Trophoblast cell (in vitro differentiated cells and primary cell): ENCODE results near the gene TMEM273.
A peak's percentile ranks its signal among the peaks of the same experiment; 100 is the strongest.

Source experiments
- DNase-seq, 2 donors: peaks; one replicate each; pipeline ENCODE4 v3.0.0-alpha.2; 2016
- H2AFZ ChIP-seq: 2 replicates; pipeline ENCODE4 v1.6.1; 2013; ENCODE audit warnings: low read length, moderate library complexity, mild to moderate bottlenecking; ENCODE audit not compliant: insufficient read depth, poor library complexity
- H2AK5ac ChIP-seq: 2 replicates; pipeline ENCODE4 v1.6.1; 2013; ENCODE audit warnings: mild to moderate bottlenecking, low read length
- H2BK120ac ChIP-seq: 2 replicates; pipeline ENCODE4 v1.6.1; 2013; ENCODE audit warnings: low read length, mild to moderate bottlenecking, moderate library complexity; ENCODE audit not compliant: insufficient read depth, poor library complexity
- H2BK12ac ChIP-seq: 2 replicates; pipeline ENCODE4 v1.6.1; 2013; ENCODE audit warnings: mild to moderate bottlenecking, low read length, moderate library complexity
- H2BK5ac ChIP-seq: 2 replicates; pipeline ENCODE4 v1.6.1; 2013; ENCODE audit warnings: low read length, low read depth, moderate library complexity, mild to moderate bottlenecking; ENCODE audit not compliant: poor library complexity
- H3K14ac ChIP-seq: 2 replicates; pipeline ENCODE4 v1.6.1; 2013; ENCODE audit warnings: mild to moderate bottlenecking, low read length
- H3K18ac ChIP-seq: 2 replicates; pipeline ENCODE4 v1.6.1; 2013; ENCODE audit warnings: mild to moderate bottlenecking, low read length
- H3K23ac ChIP-seq: 2 replicates; pipeline ENCODE4 v1.6.1; 2013; ENCODE audit warnings: low read length
- H3K27ac ChIP-seq: 2 replicates; pipeline ENCODE4 v1.5.1; 2013; ENCODE audit warnings: low read depth, mild to moderate bottlenecking, inconsistent platforms, low read length, moderate library complexity
- H3K27me3 ChIP-seq: 2 replicates; pipeline ENCODE4 v1.6.1; 2013; ENCODE audit warnings: inconsistent platforms, mild to moderate bottlenecking, low read length, moderate library complexity; ENCODE audit not compliant: insufficient read depth
- H3K36me3 ChIP-seq, 2 experiments: 1 replicate in 1 of 2; 2 replicates in 1 of 2; pipeline ENCODE4 v1.6.1; 2013; ENCODE audit warnings: low read length in 2 of 2, mild to moderate bottlenecking in 2 of 2, moderate library complexity in 1 of 2; ENCODE audit not compliant: insufficient read depth in 2 of 2, control insufficient read depth in 1 of 2
- H3K4ac ChIP-seq: 2 replicates; pipeline ENCODE4 v1.6.1; 2013; ENCODE audit warnings: low read depth, mild to moderate bottlenecking, low read length, moderate library complexity
- H3K4me1 ChIP-seq, 2 experiments: 1 replicate in 1 of 2; 2 replicates in 1 of 2; pipeline ENCODE4 v1.6.1; 2013; ENCODE audit warnings: low read length in 2 of 2, mild to moderate bottlenecking in 2 of 2, moderate library complexity in 1 of 2; ENCODE audit not compliant: insufficient read depth in 2 of 2, control insufficient read depth in 1 of 2
- H3K4me2 ChIP-seq: 2 replicates; pipeline ENCODE4 v1.6.1; 2013; ENCODE audit warnings: inconsistent platforms, mild to moderate bottlenecking, low read length, moderate library complexity
- H3K4me3 ChIP-seq: 2 replicates; pipeline ENCODE4 v1.5.1; 2013; ENCODE audit warnings: mild to moderate bottlenecking, low read depth, low read length, inconsistent platforms
- H3K79me1 ChIP-seq: one replicate; pipeline ENCODE4 v1.6.1; 2013; ENCODE audit warnings: low read length
- H3K79me2 ChIP-seq: 2 replicates; pipeline ENCODE4 v1.6.1; 2013; ENCODE audit warnings: low read length, mild to moderate bottlenecking; ENCODE audit not compliant: control insufficient read depth, insufficient read depth, poor library complexity
- H3K9ac ChIP-seq: 2 replicates; pipeline ENCODE4 v1.6.1; 2013; ENCODE audit warnings: mild to moderate bottlenecking, low read length
- H3K9me3 ChIP-seq: 2 replicates; pipeline ENCODE4 v1.6.1; 2013; ENCODE audit warnings: low read depth, mild to moderate bottlenecking, control low read depth, inconsistent platforms, low read length; ENCODE audit not compliant: insufficient read depth
- H4K12ac ChIP-seq: 2 replicates; pipeline ENCODE4 v1.6.1; 2013; ENCODE audit warnings: low read depth, mild to moderate bottlenecking, low read length, moderate library complexity
- H4K8ac ChIP-seq: 2 replicates; pipeline ENCODE4 v1.6.1; 2013; ENCODE audit warnings: low read depth, mild to moderate bottlenecking, low read length, moderate library complexity
- H4K91ac ChIP-seq: one replicate; pipeline ENCODE4 v1.6.1; 2013; ENCODE audit warnings: low read depth, mild to moderate bottlenecking, low read length, moderate library complexity
- WGBS: extraction: QIAGEN DNeasy Blood & Tissue Kit; methylation state at CpG from one replicate; pipeline ENCODE4 v1.1.7; 2013; ENCODE audit warnings: missing lambda C conversion rate; ENCODE audit not compliant: insufficient read length, insufficient coverage; ENCODE audit errors: extremely low coverage; 5-methylcytosine and 5-hydroxymethylcytosine counted together

TMEM273 gene

DNA sequence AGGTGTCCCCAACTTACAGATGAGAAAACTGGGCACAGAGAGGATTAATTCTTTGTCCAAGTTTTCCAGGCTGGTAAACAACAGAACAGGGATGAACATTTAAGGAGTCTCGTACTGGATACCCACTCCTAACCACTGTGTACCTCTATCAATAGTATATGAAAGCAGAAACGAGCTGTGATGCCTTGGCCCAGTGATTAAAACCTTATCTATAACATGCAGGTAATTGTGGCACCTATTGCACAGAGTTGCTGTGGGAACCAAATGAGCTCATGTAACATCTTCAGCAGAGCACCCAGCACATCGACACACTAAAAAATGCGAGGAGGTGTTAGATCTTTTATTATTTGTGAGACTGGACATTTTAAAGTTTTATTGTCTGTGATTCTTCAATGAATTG lies 1.6 kb downstream of the TMEM273 start:
- no peak for DNase-seq
- H4K8ac ChIP-seq, result no peak overlapping the region
- no peaks in the 10 kb centered on the region for H3K9me3 ChIP-seq

DNA sequence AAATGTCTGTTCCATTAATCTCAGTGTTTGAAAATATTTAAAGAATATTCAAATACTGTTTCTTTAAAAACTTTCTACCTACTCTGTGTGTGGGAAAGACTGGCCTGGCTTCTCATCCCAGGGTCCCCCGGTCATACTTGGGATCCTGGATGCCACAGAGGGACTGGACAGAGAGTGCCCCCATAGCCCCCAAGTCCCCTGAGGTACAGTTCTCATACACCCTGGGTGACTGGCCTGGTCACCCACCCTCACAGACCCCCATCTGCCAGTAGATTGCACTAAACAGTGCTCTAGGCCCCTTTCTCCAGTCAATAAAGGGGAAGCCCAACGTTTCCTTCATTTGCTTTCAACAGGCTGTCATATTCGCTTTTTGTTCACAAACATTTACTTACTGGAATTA lies 3.0 kb downstream of the TMEM273 start:
- Histone ChIP-seq H3K4me2 (no peak overlapping the region), H3K4me1 (peaks cover under 1 to 3% of the 10 kb centered on the region in 2 experiments), H2BK5ac (no peak overlapping the region), H3K79me1 (no peaks in the 10 kb centered on the region), H3K4ac (no peak overlapping the region), H3K14ac (no peak overlapping the region), H3K27ac (no peak overlapping the region), H3K27me3 (no peaks in the 10 kb centered on the region), H3K79me2 (no peaks in the 10 kb centered on the region), H3K18ac (no peak overlapping the region), H2AFZ (no peak overlapping the region), H3K9me3 (no peaks in the 10 kb centered on the region), H4K8ac (no peak overlapping the region), H4K12ac (no peak overlapping the region), H2AK5ac (no peak overlapping the region), H3K23ac (no peak overlapping the region), H2BK12ac (no peak overlapping the region), H3K36me3 (no peaks in the 10 kb centered on the region), H4K91ac (no peak overlapping the region), H3K4me3 (no peak overlapping the region), H2BK120ac (no peak overlapping the region), H3K9ac (no peak overlapping the region)
- no CpG with 5 or more reads among the region's 3 CpGs for WGBS
- DNase-seq, result no peak

More for the DNA sequence above, 1.6 kb downstream of the TMEM273 start:
- Histone ChIP-seq H3K14ac (no peak overlapping the region), H3K79me2 (no peaks in the 10 kb centered on the region), H2BK120ac (no peak overlapping the region), H3K4ac (no peak overlapping the region), H3K4me2 (no peak overlapping the region), H3K27me3 (no peaks in the 10 kb centered on the region), H3K4me1 (peaks cover 2 to 6% of the 10 kb centered on the region in 2 experiments), H4K12ac (no peak overlapping the region), H3K27ac (no peak overlapping the region), H4K91ac (no peak overlapping the region), H2BK12ac (no peak overlapping the region), H3K18ac (no peak overlapping the region), H3K9ac (no peak overlapping the region), H2AFZ (no peak overlapping the region), H3K36me3 (no peaks in the 10 kb centered on the region), H3K4me3 (no peak overlapping the region), H2BK5ac (no peak overlapping the region), H3K79me1 (no peaks in the 10 kb centered on the region), H3K23ac (no peak overlapping the region), H2AK5ac (no peak overlapping the region)
- no CpG with 5 or more reads among the region's 4 CpGs for WGBS

DNA sequence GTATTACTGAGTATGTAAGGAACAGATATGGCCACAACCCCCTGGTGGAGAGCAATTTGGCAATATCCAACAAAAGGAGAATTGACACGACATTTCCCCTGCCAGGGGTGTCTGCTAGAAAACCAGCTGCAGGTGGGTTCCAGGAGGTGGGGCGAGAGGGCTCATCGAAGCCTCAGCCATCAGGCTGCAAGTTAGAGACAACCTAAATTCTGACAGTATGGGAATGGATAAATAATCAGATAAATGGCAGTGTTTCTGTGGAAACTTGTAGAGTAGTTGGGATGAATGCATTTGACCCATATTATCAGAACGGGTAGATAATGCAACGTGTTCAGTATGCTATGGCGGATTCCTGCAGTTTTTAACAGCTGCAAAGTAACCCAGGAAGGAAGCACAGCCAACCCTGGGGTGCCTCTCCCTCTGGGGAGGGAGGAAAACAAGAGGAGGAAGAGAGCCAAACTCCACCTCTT lies 3.5 kb downstream of the TMEM273 start:
- Histone ChIP-seq H3K4me2 (no peak overlapping the region), H3K4me1 (peaks cover 0 to 3% of the 10 kb centered on the region in 2 experiments), H3K79me2 (no peaks in the 10 kb centered on the region), H2BK5ac (no peak overlapping the region), H2BK120ac (no peak overlapping the region), H3K4ac (no peak overlapping the region), H2AK5ac (no peak overlapping the region), H4K8ac (no peak overlapping the region), H2BK12ac (no peak overlapping the region), H3K4me3 (no peak overlapping the region), H3K9me3 (no peaks in the 10 kb centered on the region), H3K27ac (no peak overlapping the region), H4K91ac (no peak overlapping the region), H3K9ac (no peak overlapping the region), H3K18ac (no peak overlapping the region), H3K27me3 (no peaks in the 10 kb centered on the region), H2AFZ (no peak overlapping the region), H3K23ac (no peak overlapping the region), H3K36me3 (no peaks in the 10 kb centered on the region), H3K79me1 (no peaks in the 10 kb centered on the region), H4K12ac (no peak overlapping the region), H3K14ac (no peak overlapping the region)
- no CpG with 5 or more reads among the region's 6 CpGs for WGBS
- no peak for DNase-seq

DNA sequence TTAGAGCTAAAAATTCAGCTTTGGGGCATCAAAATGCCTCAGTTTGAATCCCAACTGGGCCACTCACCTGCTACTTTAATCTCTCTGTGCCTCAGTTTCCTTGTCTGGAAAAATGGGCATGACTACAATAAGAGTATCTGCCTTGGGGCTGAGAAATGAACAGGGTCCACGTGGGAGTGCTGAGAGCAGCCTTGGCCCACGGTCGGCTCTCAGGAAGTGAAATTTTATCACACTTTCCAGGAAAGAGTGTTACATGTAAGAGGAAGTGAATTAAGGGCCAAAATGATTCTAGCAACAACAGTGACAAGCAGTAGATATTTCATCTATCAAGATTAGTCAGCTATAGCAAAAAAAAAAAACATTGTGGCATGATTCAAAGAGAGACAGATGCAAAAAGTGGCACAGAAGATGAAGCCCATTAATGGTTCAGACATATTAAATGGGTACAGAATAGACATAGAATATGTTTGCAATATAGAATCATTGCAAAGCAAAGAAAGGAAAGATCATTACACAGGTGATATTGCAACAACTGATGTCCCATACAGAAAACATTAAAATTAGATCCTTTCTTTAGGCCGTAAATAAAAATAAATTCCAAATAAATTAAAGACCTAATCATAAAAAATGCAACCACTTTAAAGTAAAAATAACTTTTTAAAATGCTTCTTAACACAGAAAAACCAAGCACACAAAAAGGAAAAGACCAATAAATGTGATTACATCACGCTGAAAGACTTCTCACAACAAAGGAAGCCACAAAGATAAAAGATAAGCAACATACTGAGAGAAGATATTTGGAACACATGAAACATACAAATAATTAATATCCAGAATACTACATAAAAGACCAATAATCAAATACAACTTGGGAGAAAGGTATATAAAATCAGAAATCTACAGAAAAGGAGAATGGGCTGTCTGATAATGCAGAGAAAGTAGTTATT lies 4.3 kb downstream of the TMEM273 start:
- H3K4ac ChIP-seq, result no peak overlapping the region
- H3K14ac ChIP-seq, result no peak overlapping the region
- H2BK12ac ChIP-seq, result no peak overlapping the region
- no peak overlapping the region for H4K8ac ChIP-seq
- no peak overlapping the region for H3K18ac ChIP-seq
- H4K91ac ChIP-seq, result no peak overlapping the region
- H4K12ac ChIP-seq, result no peak overlapping the region
- WGBS, result no CpG with 5 or more reads among the region's 5 CpGs
- no peaks in the 10 kb centered on the region for H3K27me3 ChIP-seq
- no peaks in the 10 kb centered on the region for H3K9me3 ChIP-seq
- H3K79me1 ChIP-seq, result no peaks in the 10 kb centered on the region
- peaks cover 0 to 3% of the 10 kb centered on the region in 2 experiments for H3K4me1 ChIP-seq
- H3K27ac ChIP-seq, result no peak overlapping the region
- no peaks in the 10 kb centered on the region for H3K36me3 ChIP-seq
- H2BK5ac ChIP-seq, result no peak overlapping the region
- no peak overlapping the region for H2AFZ ChIP-seq
- no peak overlapping the region for H2AK5ac ChIP-seq
- no peak overlapping the region for H2BK120ac ChIP-seq
- H3K23ac ChIP-seq, result no peak overlapping the region
- peak in 1 of 2 donors; percentile 6 for DNase-seq
- no peak overlapping the region for H3K4me2 ChIP-seq
- no peak overlapping the region for H3K9ac ChIP-seq
- H3K4me3 ChIP-seq, result no peak overlapping the region
- no peaks in the 10 kb centered on the region for H3K79me2 ChIP-seq
